ENCODE results near the gene ARMC2.
A peak's percentile ranks its signal among the peaks of the same experiment; 100 is the strongest.
"Not testable (repeated sequence)": the region's sequence is repeated elsewhere in the genome, so short reads cannot be mapped to it uniquely, and the experiment has no call there.

The ARMC2 gene

GRCh38 chr6:108804956-108805355 is 43.3 kb upstream of the ARMC2 start:
- Histone ChIP-seq H3K9me3 (ENCODE audit: low read depth, low read length) (no peaks in the 10 kb centered on the region), H3K27ac (no peak overlapping the region), H3K9ac (ENCODE audit: insufficient read length) (no peak overlapping the region), H3K36me3 (ENCODE audit: insufficient read depth, low read length) (no peaks in the 10 kb centered on the region), H3K4me3 (no peak overlapping the region)
- no peak for DNase-seq (ENCODE audit: low read depth, low spot score)
- TF ChIP-seq POLR2AphosphoS5 (IDR thresholded peaks at IDR 0.05; ENCODE audit: borderline replicate concordance, low read depth, low read length): no peak
- TF ChIP-seq FOXP2 (optimal IDR thresholded peaks at IDR 0.05; ENCODE audit: control extremely low read depth, extremely low read length, insufficient read depth): no peak
- no peak for TF ChIP-seq EZH2 (IDR thresholded peaks at IDR 0.05)

DNA sequence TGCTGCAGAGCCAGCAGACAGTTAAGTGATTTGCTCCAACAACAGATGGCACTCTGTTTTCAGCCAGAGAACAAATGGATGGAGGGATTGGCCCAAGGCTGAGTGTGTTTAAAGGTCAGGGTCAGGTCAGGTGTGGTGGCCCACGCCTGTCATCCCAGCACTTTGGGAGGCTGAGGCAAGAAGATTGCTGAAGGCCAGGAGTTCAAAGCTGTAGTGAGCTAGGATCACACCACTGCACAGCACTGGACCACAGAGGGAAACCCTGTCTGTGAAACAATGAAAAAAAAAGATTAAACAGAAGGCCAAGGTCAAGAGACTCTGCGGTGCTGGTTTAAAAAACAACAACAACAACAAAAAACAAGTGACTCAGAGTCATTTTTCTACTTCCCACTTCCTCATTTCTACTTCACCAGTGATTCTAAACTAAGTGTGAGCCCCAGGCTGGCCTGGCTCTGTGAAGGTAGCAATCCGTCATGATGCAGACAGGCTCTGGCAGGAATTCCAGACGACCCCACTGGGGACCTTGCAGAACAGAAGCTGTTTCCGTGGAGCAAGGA is 42.5 kb upstream of the ARMC2 start:
- TF ChIP-seq FOXP2 (optimal IDR thresholded peaks at IDR 0.05; ENCODE audit: control extremely low read depth, extremely low read length, insufficient read depth) (no peak), EZH2 (IDR thresholded peaks at IDR 0.05) (no peak), POLR2AphosphoS5 (IDR thresholded peaks at IDR 0.05; ENCODE audit: borderline replicate concordance, low read depth, low read length) (no peak)
- no peak overlapping the region for H3K4me3 ChIP-seq
- no peak for DNase-seq (ENCODE audit: low read depth, low spot score)
- H3K27ac ChIP-seq: no peak overlapping the region
- no peak overlapping the region for H3K9ac ChIP-seq (ENCODE audit: insufficient read length)
- no peaks in the 10 kb centered on the region for H3K9me3 ChIP-seq (ENCODE audit: low read depth, low read length)
- H3K36me3 ChIP-seq (ENCODE audit: insufficient read depth, low read length): no peaks in the 10 kb centered on the region

DNA sequence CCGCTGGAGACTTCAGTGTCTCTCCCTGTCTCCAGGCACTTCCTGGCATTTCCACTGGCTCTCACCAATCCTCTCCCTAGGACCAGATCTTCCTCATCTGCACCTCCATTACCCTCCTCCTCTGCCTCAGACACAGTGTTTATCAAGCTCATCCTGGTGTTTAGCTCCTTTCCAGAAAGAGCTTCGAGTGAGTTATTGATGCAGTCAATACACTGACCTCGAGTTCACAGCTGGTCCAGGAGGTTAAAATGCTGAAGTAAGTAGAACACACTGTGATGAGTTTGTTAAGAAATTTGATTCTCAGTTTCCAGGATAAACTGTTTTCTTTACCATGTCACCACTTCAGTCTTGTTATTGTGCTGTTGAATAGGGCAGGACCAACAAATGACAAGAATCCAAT is 42.1 kb upstream of the ARMC2 start:
- no peak for TF ChIP-seq POLR2AphosphoS5 (IDR thresholded peaks at IDR 0.05; ENCODE audit: borderline replicate concordance, low read depth, low read length)
- TF ChIP-seq FOXP2 (optimal IDR thresholded peaks at IDR 0.05; ENCODE audit: control extremely low read depth, extremely low read length, insufficient read depth): no peak
- H3K36me3 ChIP-seq (ENCODE audit: insufficient read depth, low read length): no peaks in the 10 kb centered on the region
- DNase-seq (ENCODE audit: low read depth, low spot score): no peak
- H3K4me3 ChIP-seq: no peak overlapping the region
- H3K9me3 ChIP-seq (ENCODE audit: low read depth, low read length): no peaks in the 10 kb centered on the region
- no peak overlapping the region for H3K27ac ChIP-seq
- H3K9ac ChIP-seq (ENCODE audit: insufficient read length): no peak overlapping the region

- no peak overlapping the region for H3K27ac ChIP-seq
- no peak for DNase-seq (ENCODE audit: low read depth, low spot score)
- H3K9me3 ChIP-seq (ENCODE audit: low read depth, low read length): no peaks in the 10 kb centered on the region
These were observed 41.6 kb upstream of the ARMC2 start for GRCh38 chr6:108806665-108807064.

GRCh38 chr6:108807928-108808327 is 40.3 kb upstream of the ARMC2 start:
- DNase-seq (ENCODE audit: low read depth, low spot score): no peak
- H3K9me3 ChIP-seq (ENCODE audit: low read depth, low read length): no peaks in the 10 kb centered on the region
- H3K4me3 ChIP-seq: no peak overlapping the region
- TF ChIP-seq EZH2 (IDR thresholded peaks at IDR 0.05): no peak
- TF ChIP-seq FOXP2 (optimal IDR thresholded peaks at IDR 0.05; ENCODE audit: control extremely low read depth, extremely low read length, insufficient read depth): no peak
- no peak for TF ChIP-seq POLR2AphosphoS5 (IDR thresholded peaks at IDR 0.05; ENCODE audit: borderline replicate concordance, low read depth, low read length)
- H3K9ac ChIP-seq (ENCODE audit: insufficient read length): no peak overlapping the region
- H3K27ac ChIP-seq: 0 out of 2 replicates have a peak overlapping the region, but pooled peaks have one; percentile 53
- H3K36me3 ChIP-seq (ENCODE audit: insufficient read depth, low read length): no peaks in the 10 kb centered on the region

More at GRCh38 chr6:108806665-108807064, 41.6 kb upstream of the ARMC2 start:
- no peak for TF ChIP-seq FOXP2 (optimal IDR thresholded peaks at IDR 0.05; ENCODE audit: control extremely low read depth, extremely low read length, insufficient read depth)
- Histone ChIP-seq H3K36me3 (ENCODE audit: insufficient read depth, low read length) (no peaks in the 10 kb centered on the region), H3K4me3 (no peak overlapping the region), H3K9ac (ENCODE audit: insufficient read length) (no peak overlapping the region)

DNA sequence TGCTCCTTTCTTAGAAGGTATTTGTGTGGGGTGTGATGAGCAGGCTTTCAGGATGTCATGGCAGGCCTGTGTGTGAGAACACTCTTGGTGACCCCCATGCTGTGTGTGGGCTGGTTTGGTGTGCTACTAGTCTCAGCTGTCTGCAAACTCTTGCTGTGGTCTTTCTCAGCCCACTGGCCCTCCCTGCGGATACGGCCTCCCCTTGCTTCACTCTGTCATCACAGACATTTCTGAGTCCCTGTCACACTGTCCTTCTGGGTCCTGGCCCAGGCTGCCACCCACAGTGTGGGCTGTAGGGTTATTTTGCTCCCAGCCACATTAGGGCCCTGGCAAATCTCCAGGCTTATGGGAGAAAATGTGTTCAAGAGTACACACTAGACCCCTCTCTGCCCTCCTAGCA is 39.0 kb upstream of the ARMC2 start:
- no peak overlapping the region for H3K4me3 ChIP-seq
- TF ChIP-seq EZH2 (IDR thresholded peaks at IDR 0.05) (no peak), FOXP2 (optimal IDR thresholded peaks at IDR 0.05; ENCODE audit: control extremely low read depth, extremely low read length, insufficient read depth) (no peak), POLR2AphosphoS5 (IDR thresholded peaks at IDR 0.05; ENCODE audit: borderline replicate concordance, low read depth, low read length) (no peak)
- H3K27ac ChIP-seq: no peak overlapping the region
- H3K9ac ChIP-seq (ENCODE audit: insufficient read length): no peak overlapping the region
- no peak for DNase-seq (ENCODE audit: low read depth, low spot score)
- H3K9me3 ChIP-seq (ENCODE audit: low read depth, low read length): no peaks in the 10 kb centered on the region
- H3K36me3 ChIP-seq (ENCODE audit: insufficient read depth, low read length): no peaks in the 10 kb centered on the region

- DNase-seq (ENCODE audit: low read depth, low spot score): no peak
- Histone ChIP-seq H3K4me3 (no peak overlapping the region), H3K9me3 (ENCODE audit: low read depth, low read length) (no peaks in the 10 kb centered on the region), H3K36me3 (ENCODE audit: insufficient read depth, low read length) (no peaks in the 10 kb centered on the region), H3K27ac (no peak overlapping the region), H3K9ac (ENCODE audit: insufficient read length) (no peak overlapping the region)
- TF ChIP-seq POLR2AphosphoS5 (IDR thresholded peaks at IDR 0.05; ENCODE audit: borderline replicate concordance, low read depth, low read length): no peak
- no peak for TF ChIP-seq EZH2 (IDR thresholded peaks at IDR 0.05)
- no peak for TF ChIP-seq FOXP2 (optimal IDR thresholded peaks at IDR 0.05; ENCODE audit: control extremely low read depth, extremely low read length, insufficient read depth)
These were observed 38.1 kb upstream of the ARMC2 start for GRCh38 chr6:108810057-108810643.

DNA sequence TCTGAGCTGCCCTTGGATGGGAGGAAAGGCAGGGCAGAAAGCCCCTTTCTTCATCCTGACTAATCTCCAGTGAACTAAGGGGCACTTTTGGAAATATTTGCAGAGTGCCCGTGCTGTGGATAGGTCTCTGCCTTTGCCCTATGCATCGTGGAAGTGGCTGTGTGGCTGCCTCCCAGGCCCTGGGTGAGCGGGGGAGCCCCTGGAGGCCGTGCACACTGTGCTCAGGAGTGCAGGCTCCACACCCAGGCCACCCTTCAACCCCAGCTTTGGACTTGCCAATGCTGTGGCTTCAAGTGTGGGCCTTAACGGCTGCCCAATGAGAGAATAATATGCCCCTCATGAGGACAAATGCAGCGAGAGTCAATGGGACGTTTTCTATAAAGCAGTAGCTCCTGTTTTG is 36.7 kb upstream of the ARMC2 start:
- Histone ChIP-seq H3K9me3 (ENCODE audit: low read depth, low read length) (no peaks in the 10 kb centered on the region), H3K27ac (no peak overlapping the region), H3K4me3 (no peak overlapping the region), H3K9ac (ENCODE audit: insufficient read length) (no peak overlapping the region), H3K36me3 (ENCODE audit: insufficient read depth, low read length) (no peaks in the 10 kb centered on the region)
- TF ChIP-seq FOXP2 (optimal IDR thresholded peaks at IDR 0.05; ENCODE audit: control extremely low read depth, extremely low read length, insufficient read depth) (no peak), POLR2AphosphoS5 (IDR thresholded peaks at IDR 0.05; ENCODE audit: borderline replicate concordance, low read depth, low read length) (no peak), EZH2 (IDR thresholded peaks at IDR 0.05) (no peak)
- DNase-seq (ENCODE audit: low read depth, low spot score): no peak

- not testable (repeated sequence) for H3K9ac ChIP-seq (ENCODE audit: insufficient read length); H3K36me3 ChIP-seq (ENCODE audit: insufficient read depth, low read length); DNase-seq (ENCODE audit: low read depth, low spot score); H3K9me3 ChIP-seq (ENCODE audit: low read depth, low read length); H3K27ac ChIP-seq; H3K4me3 ChIP-seq
These were observed 35.0 kb upstream of the ARMC2 start for GRCh38 chr6:108813218-108813617.

- not testable (repeated sequence) for DNase-seq (ENCODE audit: low read depth, low spot score); H3K4me3 ChIP-seq; H3K27ac ChIP-seq; H3K9ac ChIP-seq (ENCODE audit: insufficient read length); H3K9me3 ChIP-seq (ENCODE audit: low read depth, low read length); H3K36me3 ChIP-seq (ENCODE audit: insufficient read depth, low read length)
These were observed 30.9 kb upstream of the ARMC2 start for GRCh38 chr6:108817276-108817675.
